HepG2 (cell line): ENCODE results near the gene LIN28A. TPM values are rescaled to one million over a fixed set of nuclear protein-coding genes. Genes with fewer than 3 reads are reported as not detected.
A peak's percentile ranks its signal among the peaks of the same experiment; 100 is the strongest.

Source experiments
- ERF ChIP-seq: IDR thresholded peaks from 2 replicates; pipeline ENCODE4 v1.6.1; 2018; ENCODE audit warnings: missing biosample characterization, missing genetic modification reagents
- ETS1 ChIP-seq: sonication (generic); formaldehyde crosslinking; IDR thresholded peaks from 2 replicates; pipeline ENCODE4 v1.4.0; 2020; ENCODE audit warnings: missing genetic modification reagents
- MLX ChIP-seq: IDR thresholded peaks from 2 replicates; pipeline ENCODE4 v1.6.1; 2016
- NFATC3 ChIP-seq: sonication (generic); formaldehyde crosslinking; IDR thresholded peaks from 2 replicates; pipeline ENCODE4 v1.5.1; 2020; ENCODE audit warnings: mild to moderate bottlenecking, missing genetic modification reagents
- PRDM15 ChIP-seq: sonication (generic); formaldehyde crosslinking; IDR thresholded peaks from 2 replicates; pipeline ENCODE4 v1.4.0; 2020; ENCODE audit warnings: missing genetic modification reagents
- TFAP4 ChIP-seq: sonication (generic); IDR thresholded peaks from 2 replicates; pipeline ENCODE4 v1.6.1; 2016; ENCODE audit warnings: low read depth, borderline replicate concordance
- THAP9 ChIP-seq: sonication (generic); formaldehyde crosslinking; IDR thresholded peaks from 2 replicates; pipeline ENCODE4; 2020; ENCODE audit warnings: missing genetic modification reagents, mild to moderate bottlenecking, borderline replicate concordance
- ZFP62 ChIP-seq: sonication (generic); formaldehyde crosslinking; IDR thresholded peaks from 2 replicates; pipeline ENCODE4 v1.4.0; 2020; ENCODE audit warnings: missing genetic modification reagents
- ZNF275 ChIP-seq: sonication (generic); formaldehyde crosslinking; IDR thresholded peaks from 2 replicates; pipeline ENCODE4 v1.8.0; 2022; ENCODE audit warnings: missing genetic modification reagents, mild to moderate bottlenecking, inconsistent platforms, borderline replicate concordance
- ZNF292 ChIP-seq: sonication (generic); formaldehyde crosslinking; IDR thresholded peaks from 2 replicates; pipeline ENCODE4 v1.8.1; 2022; ENCODE audit warnings: mild to moderate bottlenecking, low read depth, missing genetic modification reagents, borderline replicate concordance
- ZNF609 ChIP-seq: sonication (generic); formaldehyde crosslinking; IDR thresholded peaks from 2 replicates; pipeline ENCODE4 v1.4.0; 2020; ENCODE audit warnings: mild to moderate bottlenecking, missing genetic modification reagents, borderline replicate concordance
- ZNF878 ChIP-seq: sonication (generic); formaldehyde crosslinking; IDR thresholded peaks from 2 replicates; pipeline ENCODE4 v1.8.1; 2023; ENCODE audit warnings: mild to moderate bottlenecking, missing genetic modification reagents, moderate library complexity
- ZSCAN12 ChIP-seq: sonication (generic); formaldehyde crosslinking; IDR thresholded peaks from 2 replicates; pipeline ENCODE4 v1.9.0; 2021; ENCODE audit warnings: mild to moderate bottlenecking, missing genetic modification reagents
- polyA plus RNA-seq, 8 experiments: library from polyadenylated mRNA; depleted of rRNA in 3 of 8; stranded (reverse) in 7 of 8; unstranded in 1 of 8; fragments of >200 nt; fragmentation: Illumina TruSeq in 4 of 8; extraction: Trizol in 4 of 8; gene quantifications; 2 replicates each; pipeline versions ENCODE4 v1.2.1 to v1.2.3, GENCODE V29; 2011 to 2016; ENCODE audit warnings: low read depth in 4 of 8, missing spikeins in 1 of 8, mixed read lengths in 1 of 8; ENCODE audit not compliant: insufficient read depth in 1 of 8
- total RNA-seq, 5 experiments: library from RNA; depleted of rRNA; stranded (reverse); fragments of >200 nt; fragmentation: Illumina TruSeq; extraction: Trizol; gene quantifications; 2 replicates each; pipeline ENCODE4 v1.2.3, GENCODE V29; 2016; ENCODE audit warnings: low read depth in 1 of 5

The LIN28A gene
- total and polyA plus RNA-seq, 2 of the 13 experiments (the other 11 are each of a cell fraction or from before 2014, with no cell fraction given), result not detected

GRCh38 chr1:26408604-26409003 is 2.0 kb upstream of the LIN28A start (continued):
- peak; percentile 87 for TF ChIP-seq ZNF609 (CRISPR knock-in tag)
- TF ChIP-seq NFATC3 (CRISPR knock-in tag), result peak; percentile 100
- TF ChIP-seq ZSCAN12 (CRISPR knock-in tag), result peak; percentile 100
- peak; percentile 95 for TF ChIP-seq ZNF292 (CRISPR knock-in tag)
- TF ChIP-seq ZNF878 (CRISPR knock-in tag), result peak; percentile 100
- peak; percentile 100 for TF ChIP-seq ERF (CRISPR knock-in tag)
- TF ChIP-seq ETS1 (CRISPR knock-in tag), result peak; percentile 100
- no peak for TF ChIP-seq ZFP62 (CRISPR knock-in tag)
- TF ChIP-seq PRDM15 (CRISPR knock-in tag), result peak; percentile 94
- TF ChIP-seq MLX (CRISPR knock-in tag), result peak; percentile 96
- no peak for TF ChIP-seq TFAP4
- TF ChIP-seq ZNF275 (CRISPR knock-in tag), result peak; percentile 100
- TF ChIP-seq THAP9 (CRISPR knock-in tag), result peak; percentile 96
